ENCODE results near the gene RPS6KB2. TPM values are rescaled to one million over a fixed set of nuclear protein-coding genes. Genes with fewer than 3 reads are reported as not detected.

RPS6KB2 gene
- total and polyA plus RNA-seq, 10 of the 15 experiments (the other 5 are each of a cell fraction or from before 2014, with no cell fraction given), result 0.39 to 101 (median 58.4) TPM

DNA sequence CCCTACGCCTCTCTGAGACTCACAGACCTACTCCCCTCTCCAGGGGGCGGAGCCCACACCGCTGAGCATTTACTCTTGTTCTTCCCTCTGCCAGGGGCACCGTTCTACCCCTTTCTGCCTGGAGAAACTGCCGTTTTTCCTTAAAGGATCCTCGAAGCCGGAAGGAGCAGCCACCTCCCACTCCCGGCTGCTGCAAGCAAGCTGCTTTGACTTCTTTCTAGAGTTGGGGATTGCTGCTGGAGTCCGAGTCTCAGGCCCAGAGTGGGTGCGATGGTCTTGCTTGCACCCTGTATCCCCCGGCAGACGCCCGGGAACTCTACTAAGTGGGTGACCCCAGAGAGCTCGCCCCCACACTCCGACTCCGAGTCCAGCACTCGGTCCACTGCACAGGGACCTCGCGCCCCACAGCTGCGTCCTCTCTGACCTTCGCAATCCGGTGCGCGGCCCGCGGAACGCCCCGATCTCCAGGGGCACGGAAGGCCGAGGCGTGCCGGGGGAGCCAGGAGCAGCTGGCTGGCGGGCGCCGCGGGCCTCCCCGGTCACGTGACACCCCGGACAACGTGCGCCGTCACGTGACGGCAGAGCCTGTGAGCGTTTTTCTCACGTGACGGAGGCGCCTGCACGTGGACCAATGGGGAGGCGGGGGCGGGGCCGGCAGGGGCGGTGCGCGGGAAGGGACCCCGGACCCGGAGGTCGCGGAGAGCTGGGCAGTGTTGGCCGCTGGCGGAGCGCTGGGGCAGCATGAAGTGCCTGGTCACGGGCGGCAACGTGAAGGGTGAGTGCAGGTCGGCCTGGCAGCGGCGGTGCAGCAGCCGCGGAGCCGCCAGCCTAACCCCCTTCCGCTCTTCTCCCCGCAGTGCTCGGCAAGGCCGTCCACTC is 36.8 kb upstream of the RPS6KB2 start, which contains the start of gene RAD9A (continued):
- TF ChIP-seq RAD21 (IDR thresholded peaks at IDR 0.05; ENCODE audit: insufficient read depth, low read depth, low read length), result no peak
- no peak for TF ChIP-seq TAF1 (IDR thresholded peaks at IDR 0.05; ENCODE audit: borderline replicate concordance, low read depth, low read length)
- peak; percentile 60; the same call in 1 of the 2 replicates for TF ChIP-seq PML (IDR thresholded peaks at IDR 0.05; ENCODE audit: low read length)
- no peak for TF ChIP-seq CBFB (IDR thresholded peaks at IDR 0.05; ENCODE audit: low read depth)
- TF ChIP-seq SMC3 (IDR thresholded peaks at IDR 0.05; ENCODE audit: borderline replicate concordance, low read length), result peak; percentile 22
- TF ChIP-seq, protein P1, sequence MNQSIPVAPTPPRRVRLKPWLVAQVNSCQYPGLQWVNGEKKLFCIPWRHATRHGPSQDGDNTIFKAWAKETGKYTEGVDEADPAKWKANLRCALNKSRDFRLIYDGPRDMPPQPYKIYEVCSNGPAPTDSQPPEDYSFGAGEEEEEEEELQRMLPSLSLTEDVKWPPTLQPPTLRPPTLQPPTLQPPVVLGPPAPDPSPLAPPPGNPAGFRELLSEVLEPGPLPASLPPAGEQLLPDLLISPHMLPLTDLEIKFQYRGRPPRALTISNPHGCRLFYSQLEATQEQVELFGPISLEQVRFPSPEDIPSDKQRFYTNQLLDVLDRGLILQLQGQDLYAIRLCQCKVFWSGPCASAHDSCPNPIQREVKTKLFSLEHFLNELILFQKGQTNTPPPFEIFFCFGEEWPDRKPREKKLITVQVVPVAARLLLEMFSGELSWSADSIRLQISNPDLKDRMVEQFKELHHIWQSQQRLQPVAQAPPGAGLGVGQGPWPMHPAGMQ (IDR thresholded peaks at IDR 0.05; ENCODE audit: borderline replicate concordance), result no peak
- no peak for TF ChIP-seq TCF7 (IDR thresholded peaks at IDR 0.05; ENCODE audit: borderline replicate concordance)
- TF ChIP-seq, protein P2, sequence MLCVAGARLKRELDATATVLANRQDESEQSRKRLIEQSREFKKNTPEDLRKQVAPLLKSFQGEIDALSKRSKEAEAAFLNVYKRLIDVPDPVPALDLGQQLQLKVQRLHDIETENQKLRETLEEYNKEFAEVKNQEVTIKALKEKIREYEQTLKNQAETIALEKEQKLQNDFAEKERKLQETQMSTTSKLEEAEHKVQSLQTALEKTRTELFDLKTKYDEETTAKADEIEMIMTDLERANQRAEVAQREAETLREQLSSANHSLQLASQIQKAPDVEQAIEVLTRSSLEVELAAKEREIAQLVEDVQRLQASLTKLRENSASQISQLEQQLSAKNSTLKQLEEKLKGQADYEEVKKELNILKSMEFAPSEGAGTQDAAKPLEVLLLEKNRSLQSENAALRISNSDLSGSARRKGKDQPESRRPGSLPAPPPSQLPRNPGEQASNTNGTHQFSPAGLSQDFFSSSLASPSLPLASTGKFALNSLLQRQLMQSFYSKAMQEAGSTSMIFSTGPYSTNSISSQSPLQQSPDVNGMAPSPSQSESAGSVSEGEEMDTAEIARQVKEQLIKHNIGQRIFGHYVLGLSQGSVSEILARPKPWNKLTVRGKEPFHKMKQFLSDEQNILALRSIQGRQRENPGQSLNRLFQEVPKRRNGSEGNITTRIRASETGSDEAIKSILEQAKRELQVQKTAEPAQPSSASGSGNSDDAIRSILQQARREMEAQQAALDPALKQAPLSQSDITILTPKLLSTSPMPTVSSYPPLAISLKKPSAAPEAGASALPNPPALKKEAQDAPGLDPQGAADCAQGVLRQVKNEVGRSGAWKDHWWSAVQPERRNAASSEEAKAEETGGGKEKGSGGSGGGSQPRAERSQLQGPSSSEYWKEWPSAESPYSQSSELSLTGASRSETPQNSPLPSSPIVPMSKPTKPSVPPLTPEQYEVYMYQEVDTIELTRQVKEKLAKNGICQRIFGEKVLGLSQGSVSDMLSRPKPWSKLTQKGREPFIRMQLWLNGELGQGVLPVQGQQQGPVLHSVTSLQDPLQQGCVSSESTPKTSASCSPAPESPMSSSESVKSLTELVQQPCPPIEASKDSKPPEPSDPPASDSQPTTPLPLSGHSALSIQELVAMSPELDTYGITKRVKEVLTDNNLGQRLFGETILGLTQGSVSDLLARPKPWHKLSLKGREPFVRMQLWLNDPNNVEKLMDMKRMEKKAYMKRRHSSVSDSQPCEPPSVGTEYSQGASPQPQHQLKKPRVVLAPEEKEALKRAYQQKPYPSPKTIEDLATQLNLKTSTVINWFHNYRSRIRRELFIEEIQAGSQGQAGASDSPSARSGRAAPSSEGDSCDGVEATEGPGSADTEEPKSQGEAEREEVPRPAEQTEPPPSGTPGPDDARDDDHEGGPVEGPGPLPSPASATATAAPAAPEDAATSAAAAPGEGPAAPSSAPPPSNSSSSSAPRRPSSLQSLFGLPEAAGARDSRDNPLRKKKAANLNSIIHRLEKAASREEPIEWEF (IDR thresholded peaks at IDR 0.05; ENCODE audit: insufficient replicate concordance, low read depth, low read length), result no peak
- TF ChIP-seq ZNF384 (IDR thresholded peaks at IDR 0.05; ENCODE audit: borderline replicate concordance, low read depth, low read length), result no peak
- no peak for TF ChIP-seq POU2F2 (IDR thresholded peaks at IDR 0.05; ENCODE audit: borderline replicate concordance, low read depth, low read length)
- no peak; a peak in 1 of 4 replicates for TF ChIP-seq IKZF2 (IDR thresholded peaks at IDR 0.05)
- peak; percentile 83 for TF ChIP-seq POLR2A (IDR thresholded peaks at IDR 0.05; ENCODE audit: low read depth, low read length)
- TF ChIP-seq ZNF207 (IDR thresholded peaks at IDR 0.05; ENCODE audit: borderline replicate concordance), result 0 out of 2 replicates have a peak, but pooled peaks have one; percentile 73
- TF ChIP-seq NR2F1 (conservative IDR thresholded peaks at IDR 0.05), result peak; percentile 94
- TF ChIP-seq, protein P3, sequence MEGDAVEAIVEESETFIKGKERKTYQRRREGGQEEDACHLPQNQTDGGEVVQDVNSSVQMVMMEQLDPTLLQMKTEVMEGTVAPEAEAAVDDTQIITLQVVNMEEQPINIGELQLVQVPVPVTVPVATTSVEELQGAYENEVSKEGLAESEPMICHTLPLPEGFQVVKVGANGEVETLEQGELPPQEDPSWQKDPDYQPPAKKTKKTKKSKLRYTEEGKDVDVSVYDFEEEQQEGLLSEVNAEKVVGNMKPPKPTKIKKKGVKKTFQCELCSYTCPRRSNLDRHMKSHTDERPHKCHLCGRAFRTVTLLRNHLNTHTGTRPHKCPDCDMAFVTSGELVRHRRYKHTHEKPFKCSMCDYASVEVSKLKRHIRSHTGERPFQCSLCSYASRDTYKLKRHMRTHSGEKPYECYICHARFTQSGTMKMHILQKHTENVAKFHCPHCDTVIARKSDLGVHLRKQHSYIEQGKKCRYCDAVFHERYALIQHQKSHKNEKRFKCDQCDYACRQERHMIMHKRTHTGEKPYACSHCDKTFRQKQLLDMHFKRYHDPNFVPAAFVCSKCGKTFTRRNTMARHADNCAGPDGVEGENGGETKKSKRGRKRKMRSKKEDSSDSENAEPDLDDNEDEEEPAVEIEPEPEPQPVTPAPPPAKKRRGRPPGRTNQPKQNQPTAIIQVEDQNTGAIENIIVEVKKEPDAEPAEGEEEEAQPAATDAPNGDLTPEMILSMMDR (IDR thresholded peaks at IDR 0.05 in 2 of 3, conservative IDR thresholded peaks at IDR 0.05 in 1 of 3; ENCODE audit: control insufficient read depth in 2 of 3, extremely low read depth in 1 of 3, insufficient read depth in 1 of 3, low read depth in 3 of 3, low read length in 3 of 3), result no peak
- peak; percentile 43; the same call in 1 of the 2 replicates for TF ChIP-seq POLR2AphosphoS2 (IDR thresholded peaks at IDR 0.05; ENCODE audit: low read depth, low read length)
- TF ChIP-seq, protein P4, sequence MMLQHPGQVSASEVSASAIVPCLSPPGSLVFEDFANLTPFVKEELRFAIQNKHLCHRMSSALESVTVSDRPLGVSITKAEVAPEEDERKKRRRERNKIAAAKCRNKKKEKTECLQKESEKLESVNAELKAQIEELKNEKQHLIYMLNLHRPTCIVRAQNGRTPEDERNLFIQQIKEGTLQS (IDR thresholded peaks at IDR 0.05; ENCODE audit: borderline replicate concordance, extremely low read depth, low read depth, low read length), result peak; percentile 99
